Putamen (tissue), 1 donor: Measurements from ENCODE around the gene SPTBN1.
"Not testable (repeated sequence)": the region's sequence is repeated elsewhere in the genome, so short reads cannot be mapped to it uniquely, and the experiment has no call there.

ENCODE experiments used
- DNase-seq: peaks from one replicate; pipeline ENCODE4 v3.0.0-alpha.2; 2016; ENCODE audit warnings: low spot score

The SPTBN1 gene

DNA sequence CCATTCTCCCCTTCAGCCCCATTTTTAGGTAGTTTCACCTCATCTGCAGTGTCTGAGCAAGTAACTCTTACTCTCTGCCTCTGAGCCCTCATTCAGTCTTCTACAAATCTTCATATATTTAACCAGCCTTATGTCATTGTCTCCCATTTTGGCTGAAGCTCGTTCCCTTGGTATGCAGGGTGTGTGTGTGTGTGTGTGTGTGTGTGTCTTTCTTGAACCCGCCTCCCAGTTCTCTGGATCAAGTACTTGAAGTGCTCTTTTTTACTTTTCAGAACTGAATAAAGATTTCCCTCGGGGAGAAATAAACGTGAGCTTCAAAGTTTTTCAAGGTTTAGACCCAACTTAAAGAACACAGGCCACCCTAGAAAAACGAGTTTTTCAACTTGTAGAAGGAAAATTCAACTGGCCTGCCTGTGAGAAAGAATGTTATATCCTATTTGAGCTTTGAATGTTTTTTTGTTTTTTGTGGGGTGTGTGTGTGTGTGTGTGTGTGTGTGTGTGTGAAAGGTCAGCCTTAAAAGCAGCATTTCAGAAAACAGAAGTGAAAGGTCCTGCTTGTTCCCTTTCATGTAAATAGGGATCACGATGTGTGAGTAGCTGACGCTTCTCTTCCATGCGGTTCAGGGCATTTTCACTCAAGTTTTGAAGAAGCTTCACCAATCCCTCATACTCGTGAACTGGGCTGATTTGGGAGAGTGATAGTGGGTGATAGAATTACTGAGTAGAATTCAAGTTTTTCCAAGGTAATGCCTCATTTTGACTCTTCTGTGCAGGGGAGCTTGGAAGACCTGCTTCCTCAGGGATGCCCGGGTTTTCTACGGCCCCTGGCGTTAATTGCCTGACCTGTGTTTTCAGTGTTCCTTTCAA lies 216.7 kb downstream of the SPTBN1 start:
- no peak for DNase-seq

DNA sequence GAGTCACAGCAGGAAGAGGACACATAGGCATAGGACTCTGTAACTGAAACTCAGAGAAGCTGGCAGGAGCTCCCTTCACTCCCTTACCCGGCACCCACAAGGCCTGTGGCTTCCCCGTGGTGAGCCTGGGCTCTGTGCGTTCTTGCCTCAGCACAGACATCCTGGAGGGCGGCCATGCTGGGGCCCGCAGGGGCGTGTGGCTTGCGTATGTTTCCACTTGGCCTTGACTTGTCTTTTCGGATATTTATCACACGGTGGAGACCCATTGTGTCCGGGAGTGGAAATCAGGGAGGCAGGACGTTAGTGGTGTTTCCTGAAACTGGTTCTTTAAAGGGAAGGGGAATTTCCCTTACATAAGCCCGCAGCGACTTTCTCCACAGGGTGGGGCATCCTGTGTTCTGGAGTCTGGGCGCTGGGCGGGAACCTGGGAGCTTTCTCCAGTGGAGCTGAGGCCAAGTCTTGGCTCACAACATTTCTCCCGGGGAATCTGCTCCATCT lies 217.4 kb downstream of the SPTBN1 start:
- DNase-seq, result no peak

DNA sequence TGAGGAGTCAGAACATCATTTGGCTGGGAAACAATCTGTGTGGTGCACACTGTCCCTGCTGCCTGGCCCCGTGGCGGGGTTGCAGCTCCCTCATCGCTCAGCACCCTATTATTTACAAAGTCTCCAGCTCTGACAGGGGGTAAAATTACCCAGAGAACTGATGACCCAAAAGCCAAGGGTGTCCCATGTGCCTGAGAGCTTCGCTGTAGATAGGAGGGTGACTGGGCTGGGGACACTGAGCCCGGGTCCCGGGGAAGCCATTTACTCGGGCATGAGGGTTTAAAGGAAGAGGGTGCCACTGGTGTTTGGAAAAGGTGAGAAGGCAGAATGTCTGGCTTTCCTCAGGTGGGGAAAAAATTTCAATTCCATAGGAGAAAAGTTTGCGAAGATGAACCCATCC lies 219.2 kb downstream of the SPTBN1 start:
- no peak for DNase-seq

DNA sequence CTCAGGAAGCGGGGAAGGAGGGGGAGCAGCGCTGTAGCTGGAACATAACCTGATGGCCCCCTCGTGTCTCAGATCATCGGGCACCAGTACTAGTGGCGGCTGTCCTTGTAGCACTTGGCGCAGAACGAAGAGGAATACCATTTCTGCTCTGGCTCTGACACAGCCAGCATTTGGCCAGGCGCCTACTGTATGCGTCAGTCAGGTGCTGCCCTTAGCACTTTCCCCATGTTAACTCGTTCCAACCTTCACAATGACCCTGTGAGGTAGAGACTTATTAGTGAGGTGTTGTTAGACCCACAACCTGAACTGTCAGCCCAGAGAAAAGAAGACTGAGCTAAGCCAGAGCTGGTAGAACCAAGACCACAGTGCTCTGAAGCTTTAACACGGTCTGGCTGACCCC lies 219.6 kb downstream of the SPTBN1 start:
- DNase-seq, result no peak

DNA sequence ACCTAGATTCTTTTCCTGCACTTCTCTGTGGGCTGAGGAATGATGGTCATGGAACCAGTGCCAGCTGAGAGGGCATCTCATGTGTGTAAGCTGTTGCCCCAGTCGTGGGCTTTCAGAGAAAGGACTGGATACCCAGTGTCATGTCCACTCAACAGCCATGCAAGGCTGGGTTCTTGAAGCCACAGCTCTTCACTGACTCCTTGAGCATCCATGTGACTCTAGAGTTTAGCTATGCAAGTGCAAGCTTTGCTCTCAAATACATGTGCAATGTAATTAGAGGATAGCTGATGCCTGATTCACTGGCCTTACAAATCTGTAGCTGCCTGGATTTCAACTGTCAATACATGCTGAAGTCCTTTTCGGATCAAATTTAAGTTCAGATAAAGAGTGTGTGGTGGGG lies 220.5 kb downstream of the SPTBN1 start:
- DNase-seq, result no peak

DNA sequence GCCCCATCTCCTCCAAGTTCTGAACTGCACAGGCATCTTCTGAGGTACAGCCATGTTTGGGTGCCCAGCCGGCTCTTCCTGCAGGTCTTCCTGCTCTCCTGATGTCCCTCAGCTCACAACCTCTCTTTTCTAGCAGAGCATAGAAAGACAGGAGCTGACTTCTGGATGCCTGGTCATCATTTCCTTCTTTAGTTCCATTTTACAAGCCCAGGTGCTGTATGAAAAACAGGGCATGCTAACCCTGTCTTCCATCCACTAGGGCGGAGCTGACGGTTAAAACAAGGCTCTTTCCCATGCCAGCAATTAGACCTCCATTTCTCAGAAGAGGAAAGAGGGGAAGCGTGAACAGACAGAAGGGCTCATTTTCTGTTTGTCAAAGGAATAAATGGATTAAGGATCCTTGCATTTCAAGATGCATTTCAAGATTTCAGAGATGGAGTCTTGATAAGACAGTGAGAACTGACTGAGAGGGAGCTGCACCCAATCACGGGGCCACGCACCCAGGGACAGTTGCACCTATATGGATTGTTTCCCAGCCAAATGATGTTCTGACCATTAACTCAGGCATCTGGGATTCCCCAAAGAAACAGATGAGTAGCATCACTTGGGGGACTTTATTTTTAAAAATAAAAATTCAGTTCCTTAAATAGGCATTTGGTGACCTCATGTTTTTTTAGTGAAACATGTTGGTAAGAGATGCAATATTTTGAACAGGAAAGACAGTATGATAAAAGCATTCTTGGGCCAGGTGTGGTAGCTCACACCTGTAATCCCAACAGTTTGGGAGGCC lies 221.5 kb downstream of the SPTBN1 start:
- DNase-seq, result no peak

DNA sequence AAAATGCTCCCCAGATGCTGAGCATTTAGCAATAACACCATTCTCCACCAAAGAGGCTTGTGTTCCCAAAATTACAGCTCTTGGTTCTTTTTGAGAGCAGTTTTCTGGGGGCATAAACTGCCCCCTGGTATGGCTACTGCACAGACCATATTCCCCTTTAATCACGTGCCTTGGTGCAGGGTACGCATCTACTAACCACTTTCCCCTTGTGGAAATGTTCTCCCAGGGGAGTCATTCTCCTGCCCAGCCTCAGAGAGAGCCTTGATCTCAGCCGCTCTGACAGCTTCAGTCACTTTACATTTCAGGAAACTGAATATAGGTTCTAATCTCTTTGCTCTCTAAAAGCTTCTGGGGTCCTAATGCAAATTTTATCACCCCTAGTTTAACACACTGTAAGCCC lies 222.6 kb downstream of the SPTBN1 start:
- no peak for DNase-seq

DNA sequence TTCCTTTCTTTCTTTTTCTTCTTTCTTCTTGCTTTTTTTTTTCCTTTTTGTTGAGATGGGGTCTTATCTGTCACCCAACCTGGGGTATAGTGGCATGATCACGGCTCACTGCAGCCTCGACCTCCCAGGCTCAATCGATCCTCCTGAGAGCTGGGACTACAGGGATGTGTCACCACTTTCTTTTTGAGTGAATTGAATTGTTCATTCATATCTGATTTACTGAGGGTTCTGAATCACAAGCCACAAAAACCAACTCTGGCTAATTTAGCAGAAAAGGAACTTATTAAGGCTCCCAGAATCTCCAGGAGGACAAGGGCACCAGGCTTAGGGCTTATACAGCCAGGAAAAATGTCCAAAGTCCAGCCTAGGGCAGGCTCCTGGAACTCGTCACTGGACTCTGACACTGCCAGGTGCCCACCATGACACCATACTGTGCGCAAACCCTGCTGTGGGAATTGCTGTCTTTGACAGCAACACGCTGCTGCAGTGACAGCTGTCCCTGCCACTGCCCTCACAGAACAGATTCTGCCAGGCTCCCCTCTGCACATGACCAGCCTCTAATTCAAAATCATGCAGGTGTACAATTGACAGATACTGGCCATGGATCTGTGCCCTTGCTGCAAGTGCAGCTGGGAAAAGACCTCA lies 224.4 kb downstream of the SPTBN1 start:
- DNase-seq, result no peak

DNA sequence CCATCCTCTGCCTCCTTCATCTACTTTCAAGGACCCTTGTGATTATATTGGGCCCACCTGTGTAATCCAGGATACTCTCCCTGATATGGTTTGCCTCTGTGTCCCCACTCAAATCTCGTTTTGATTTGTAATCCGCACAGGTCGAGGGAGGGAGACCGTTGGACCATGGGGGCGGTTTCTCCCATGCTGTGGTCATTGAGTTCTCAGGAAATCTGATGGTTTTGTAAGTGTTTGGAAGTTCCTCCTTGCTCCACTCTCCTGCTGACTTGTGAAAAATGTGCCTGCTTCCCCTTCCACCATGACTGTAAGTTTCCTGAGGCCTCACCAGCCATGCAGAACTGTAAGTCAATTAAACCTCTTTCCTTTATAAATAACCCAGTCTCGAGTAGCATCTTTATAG lies 225.3 kb downstream of the SPTBN1 start:
- DNase-seq, result no peak

DNA sequence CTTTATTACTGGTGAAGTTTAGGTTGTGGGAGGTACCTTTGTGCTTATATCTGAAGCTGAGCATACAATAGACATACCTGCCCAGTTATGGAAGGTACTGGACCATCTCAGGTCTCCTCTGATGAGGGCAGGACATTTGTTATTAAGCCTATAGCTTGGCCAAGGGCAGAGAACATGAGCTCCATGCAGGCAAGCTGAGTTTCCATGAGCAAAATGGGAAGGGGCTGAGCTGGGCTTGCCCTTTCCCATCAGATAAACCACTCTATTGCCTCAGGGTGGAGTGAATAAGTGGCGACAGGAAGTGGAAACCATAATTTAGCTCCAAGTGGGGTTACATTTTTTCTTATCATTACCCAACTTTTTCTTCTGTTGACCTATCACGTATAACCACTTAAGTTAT lies 227.5 kb downstream of the SPTBN1 start:
- no peak for DNase-seq

DNA sequence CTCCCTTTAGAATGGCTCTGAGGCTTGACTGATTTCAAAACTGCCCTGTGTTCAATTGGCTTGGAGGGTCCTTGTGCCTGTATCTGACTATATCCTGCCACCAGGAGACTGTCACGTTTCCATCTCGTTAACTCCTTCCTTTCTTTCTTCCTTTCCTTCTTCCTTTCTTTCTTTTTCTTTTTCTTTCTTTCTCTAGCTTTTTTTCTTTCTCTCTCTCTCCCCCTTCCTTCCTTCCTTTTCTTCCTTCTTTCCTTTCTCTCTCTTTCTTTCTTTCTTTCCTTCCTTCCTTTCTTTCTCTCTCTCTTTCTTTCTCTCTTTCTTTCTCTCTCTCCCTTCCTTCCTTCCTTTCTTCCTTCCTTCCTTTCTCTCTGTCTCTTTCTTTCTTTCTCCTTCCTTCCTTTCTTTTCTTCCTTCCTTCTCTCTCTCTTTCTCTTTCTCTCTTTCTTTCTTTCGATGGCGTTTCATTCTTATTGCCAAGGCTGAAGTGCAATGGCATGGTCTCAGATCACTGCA lies 229.2 kb downstream of the SPTBN1 start:
- no peak for DNase-seq

DNA sequence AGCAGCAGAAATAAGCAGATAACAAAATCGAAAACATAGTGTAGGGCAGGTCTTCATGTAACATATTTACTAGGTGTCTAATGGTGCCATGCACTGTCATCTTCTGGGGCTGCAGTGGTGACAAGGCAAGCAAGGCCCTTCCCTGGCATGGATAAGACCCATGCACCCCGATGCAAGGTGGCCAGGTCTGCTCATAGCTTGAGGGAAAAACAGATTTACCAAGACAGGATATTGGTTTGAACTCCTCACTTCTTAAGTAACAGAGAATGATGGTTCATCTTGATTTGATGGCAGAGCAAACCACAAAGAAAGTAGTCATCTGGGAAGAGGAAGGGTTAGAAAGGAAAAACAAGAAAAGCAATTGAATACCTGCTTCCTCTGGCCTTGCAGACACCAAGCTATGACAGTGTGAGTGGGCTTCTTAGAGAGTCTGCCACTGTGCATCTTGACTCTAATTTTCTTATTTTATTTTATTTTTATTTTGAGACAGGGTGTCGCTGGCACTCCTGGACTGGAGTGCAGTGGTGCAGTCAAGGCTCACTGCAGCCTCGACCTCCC lies 231.5 kb downstream of the SPTBN1 start:
- DNase-seq, result no peak

DNA sequence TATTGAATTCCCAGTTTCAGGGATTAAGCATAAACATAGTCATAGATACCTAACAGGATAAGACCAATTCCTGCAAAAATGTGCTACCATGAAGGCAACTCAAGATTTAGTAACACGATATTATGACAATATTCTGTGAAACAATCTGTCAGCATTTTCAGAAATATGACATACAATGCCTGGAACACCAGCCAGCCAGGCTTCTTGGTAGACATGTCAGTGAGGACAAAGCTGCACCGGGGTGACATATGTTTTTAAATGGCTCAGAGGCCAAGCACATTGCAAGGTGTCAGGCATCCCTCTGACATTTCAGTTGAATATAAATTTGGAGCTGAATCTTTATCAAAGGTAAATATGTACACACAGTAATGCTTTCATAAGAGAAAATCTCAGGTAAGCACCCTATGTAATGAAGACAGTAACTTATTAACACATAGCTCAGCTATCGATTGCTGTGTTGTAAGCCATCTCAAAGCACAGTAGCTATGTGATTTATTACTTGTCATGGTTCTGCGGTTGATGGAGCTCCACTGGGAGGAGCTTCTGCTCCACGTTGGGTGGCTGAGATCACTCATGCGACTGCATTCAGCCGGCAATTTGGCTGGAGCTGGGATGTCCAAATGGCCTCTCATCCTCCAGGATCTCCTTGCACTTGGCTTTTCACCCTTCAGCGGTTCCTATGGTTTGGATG lies 235.5 kb downstream of the SPTBN1 start:
- no peak for DNase-seq

DNA sequence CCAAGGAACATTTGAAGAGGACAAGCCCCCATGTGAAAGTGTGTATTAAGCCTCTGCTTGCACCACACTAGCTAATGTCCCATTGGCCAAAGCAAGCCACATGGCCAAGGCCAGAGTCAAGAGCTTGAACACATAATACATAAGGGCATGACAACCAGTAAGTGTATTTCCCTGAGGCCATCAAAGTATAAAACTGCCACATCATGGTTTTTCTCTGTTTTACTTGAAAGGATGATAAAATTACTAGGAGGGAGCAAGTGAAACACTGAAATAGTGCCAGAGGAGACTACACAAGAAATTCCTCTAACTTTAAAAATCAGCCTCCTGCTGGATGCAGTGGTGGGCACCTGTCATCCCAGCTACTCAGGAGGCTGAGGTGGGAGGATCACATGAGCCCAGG lies 236.4 kb downstream of the SPTBN1 start:
- DNase-seq, result no peak

DNA sequence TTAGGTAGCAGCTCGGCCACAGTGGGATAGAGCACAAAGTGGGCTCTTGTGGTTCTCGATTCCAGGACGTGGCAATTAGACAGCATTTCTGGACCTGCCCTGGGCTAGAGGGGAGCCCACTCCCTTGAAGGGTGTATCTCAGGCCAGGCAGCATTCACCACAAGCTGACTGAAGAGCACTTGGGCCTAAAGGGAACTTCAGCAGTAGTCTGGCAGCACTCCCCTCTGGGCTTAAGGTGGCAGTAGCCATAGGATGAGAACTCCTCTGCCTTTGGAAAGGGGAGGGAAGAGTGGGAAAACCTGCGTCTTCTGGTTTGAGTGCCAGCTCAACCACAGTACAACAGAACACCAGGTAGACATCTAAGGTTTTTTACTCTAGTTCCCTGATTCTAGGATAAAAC lies 239.3 kb downstream of the SPTBN1 start:
- no peak for DNase-seq

DNA sequence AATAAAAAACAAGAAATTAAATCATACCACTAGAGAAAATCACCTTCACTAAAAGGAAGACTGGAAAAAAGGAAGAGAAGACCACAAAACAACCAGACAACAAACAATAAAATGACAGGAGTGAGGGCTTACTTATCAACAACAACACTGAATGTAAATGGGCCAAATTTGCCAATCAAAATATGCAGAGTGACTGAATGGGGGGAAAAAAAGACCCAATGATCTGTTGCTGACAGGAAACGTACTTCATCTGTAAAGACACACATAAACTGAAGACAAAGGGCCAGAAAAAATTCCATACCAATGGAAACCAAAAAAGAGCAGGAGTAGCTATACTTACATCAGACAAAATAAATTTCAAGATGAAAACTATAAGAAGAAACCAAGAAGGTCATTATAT lies 241.8 kb downstream of the SPTBN1 start:
- no peak for DNase-seq

DNA sequence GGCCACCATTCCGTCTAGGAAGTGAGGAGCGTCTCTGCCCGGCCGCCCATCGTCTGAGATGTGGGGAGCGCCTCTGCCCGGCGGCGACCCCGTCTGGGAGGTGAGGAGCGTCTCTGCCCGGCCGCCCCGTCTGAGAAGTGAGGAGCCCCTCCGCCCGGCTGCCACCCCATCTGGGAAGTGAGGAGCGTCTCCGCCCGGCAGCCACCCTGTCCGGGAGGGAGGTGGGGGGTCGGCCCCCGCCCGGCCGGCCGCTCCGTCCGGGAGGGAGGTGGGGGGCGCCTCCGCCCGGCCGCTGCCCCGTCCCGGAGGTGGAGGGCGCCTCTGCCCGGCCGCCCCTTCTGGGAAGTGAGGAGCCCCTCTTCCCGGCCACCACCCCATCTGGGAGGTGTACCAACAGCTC lies 242.8 kb downstream of the SPTBN1 start:
- not testable (repeated sequence) for DNase-seq

DNA sequence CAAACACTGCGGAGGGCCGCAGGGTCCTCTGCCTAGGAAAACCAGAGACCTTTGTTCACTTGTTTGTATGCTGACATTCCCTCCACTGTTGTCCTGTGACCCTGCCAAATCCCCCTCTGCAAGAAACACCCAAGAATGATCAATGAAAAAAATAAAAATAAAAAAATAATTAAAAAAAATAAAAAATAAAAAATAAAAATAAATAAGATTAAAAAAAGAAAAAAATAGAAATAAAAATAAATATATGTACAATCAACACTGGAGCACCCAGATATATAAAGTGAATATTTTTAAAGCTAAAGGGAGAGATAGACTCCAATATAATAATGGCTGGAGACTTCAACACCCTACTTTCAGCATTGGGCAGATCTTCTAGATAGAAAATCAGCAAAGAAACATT lies 243.5 kb downstream of the SPTBN1 start:
- DNase-seq, result no peak

DNA sequence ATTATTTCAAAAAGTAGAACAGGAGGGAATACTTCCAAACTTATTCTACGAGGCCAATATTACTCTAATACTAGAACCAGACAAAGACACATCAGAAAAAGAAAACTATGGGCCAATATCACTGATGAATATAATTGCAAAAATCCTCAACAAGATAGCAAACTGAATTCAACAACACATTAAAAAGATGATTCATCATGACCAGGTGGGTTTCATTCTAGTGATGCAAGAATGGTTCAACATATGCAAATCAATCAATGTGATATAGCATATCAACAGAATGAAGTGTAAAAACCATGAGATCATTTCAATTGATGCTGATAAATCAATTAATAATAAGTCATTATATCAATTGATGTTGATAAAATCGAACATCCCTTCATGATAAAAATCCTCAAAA lies 244.9 kb downstream of the SPTBN1 start:
- no peak for DNase-seq

DNA sequence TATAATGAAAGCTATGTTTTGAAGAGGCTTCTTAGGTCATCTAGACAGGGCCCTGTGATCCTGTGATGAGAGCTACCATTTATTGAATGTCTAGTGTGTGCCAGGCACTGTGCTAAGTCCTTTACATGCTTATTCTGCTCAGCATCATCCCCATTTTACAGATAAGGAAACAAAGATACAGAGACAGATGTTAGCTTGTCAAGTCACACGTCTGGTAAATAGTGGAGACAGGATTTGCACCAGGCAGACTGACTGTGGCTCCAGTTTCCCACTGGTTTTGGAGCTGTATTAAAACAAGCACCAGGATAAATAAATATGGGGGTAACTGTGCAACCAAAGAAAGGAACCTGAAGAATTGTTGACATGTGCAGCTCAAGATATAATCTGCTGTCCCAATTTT lies 248.1 kb downstream of the SPTBN1 start:
- DNase-seq, result no peak
